Measurements from ENCODE around the gene OS9. TPM values are rescaled to one million over a fixed set of nuclear protein-coding genes. Genes with fewer than 3 reads are reported as not detected.

OS9 gene
- total RNA-seq, 1 donor from 2014 or later, result 338 TPM

GRCh38 chr12:57729321-57729844 is 35.5 kb downstream of the OS9 start:
- Mint-ChIP-seq H3K27me3 (ENCODE audit: unreplicated experiment) (peaks cover 34% of the 10 kb centered on the region), H3K4me3 (ENCODE audit: unreplicated experiment) (no peak overlapping the region), H3K4me1 (ENCODE audit: unreplicated experiment) (peaks cover 10% of the 10 kb centered on the region), H3K9me3 (ENCODE audit: unreplicated experiment) (no peaks in the 10 kb centered on the region), H3K36me3 (ENCODE audit: unreplicated experiment) (peaks cover 2% of the 10 kb centered on the region), H3K27ac (ENCODE audit: unreplicated experiment) (no peak overlapping the region)
- DNase-seq (ENCODE audit: extremely low spot score, unreplicated experiment), result no peak
- TF ChIP-seq CTCF (IDR thresholded peaks at IDR 0.05), result no peak

- DNase-seq (ENCODE audit: extremely low spot score, unreplicated experiment), result no peak
- Mint-ChIP-seq H3K4me3 (ENCODE audit: unreplicated experiment) (no peak overlapping the region), H3K36me3 (ENCODE audit: unreplicated experiment) (peaks cover 2% of the 10 kb centered on the region), H3K9me3 (ENCODE audit: unreplicated experiment) (no peaks in the 10 kb centered on the region), H3K4me1 (ENCODE audit: unreplicated experiment) (peaks cover 13% of the 10 kb centered on the region), H3K27me3 (ENCODE audit: unreplicated experiment) (peaks cover 44% of the 10 kb centered on the region), H3K27ac (ENCODE audit: unreplicated experiment) (no peak overlapping the region)
- no peak for TF ChIP-seq CTCF (IDR thresholded peaks at IDR 0.05)
These were observed 36.6 kb downstream of the OS9 start for GRCh38 chr12:57730336-57731067.

GRCh38 chr12:57731411-57732080 is 37.6 kb downstream of the OS9 start:
- no peak for DNase-seq (ENCODE audit: extremely low spot score, unreplicated experiment)
- no peaks in the 10 kb centered on the region for H3K36me3 Mint-ChIP-seq (ENCODE audit: unreplicated experiment)
- no peaks in the 10 kb centered on the region for H3K9me3 Mint-ChIP-seq (ENCODE audit: unreplicated experiment)
- no peak for TF ChIP-seq CTCF (IDR thresholded peaks at IDR 0.05)
- no peak overlapping the region for H3K27ac Mint-ChIP-seq (ENCODE audit: unreplicated experiment)
- peaks cover 17% of the 10 kb centered on the region for H3K4me1 Mint-ChIP-seq (ENCODE audit: unreplicated experiment)
- H3K4me3 Mint-ChIP-seq (ENCODE audit: unreplicated experiment), result no peak overlapping the region
- peaks cover 50% of the 10 kb centered on the region for H3K27me3 Mint-ChIP-seq (ENCODE audit: unreplicated experiment)

- Mint-ChIP-seq H3K27me3 (ENCODE audit: unreplicated experiment) (peaks cover 56% of the 10 kb centered on the region), H3K27ac (ENCODE audit: unreplicated experiment) (no peak overlapping the region)
- no peak for TF ChIP-seq CTCF (IDR thresholded peaks at IDR 0.05)
These were observed 38.3 kb downstream of the OS9 start for GRCh38 chr12:57732270-57732669.

More at GRCh38 chr12:57732270-57732669, 38.3 kb downstream of the OS9 start:
- Mint-ChIP-seq H3K4me3 (ENCODE audit: unreplicated experiment) (no peak overlapping the region), H3K9me3 (ENCODE audit: unreplicated experiment) (no peaks in the 10 kb centered on the region), H3K4me1 (ENCODE audit: unreplicated experiment) (peaks cover 20% of the 10 kb centered on the region), H3K36me3 (ENCODE audit: unreplicated experiment) (no peaks in the 10 kb centered on the region)
- no peak for DNase-seq (ENCODE audit: extremely low spot score, unreplicated experiment)

Data from osteocyte (in vitro differentiated cells).